ENCODE data around the gene ALKBH8. TPM values are rescaled to one million over a fixed set of nuclear protein-coding genes. Genes with fewer than 3 reads are reported as not detected.
"Not testable (repeated sequence)": the region's sequence is repeated elsewhere in the genome, so short reads cannot be mapped to it uniquely, and the experiment has no call there.

Gene ALKBH8
- total and polyA plus RNA-seq, 5 donors, result 3.1 to 8.3 (median 6.5) TPM

DNA sequence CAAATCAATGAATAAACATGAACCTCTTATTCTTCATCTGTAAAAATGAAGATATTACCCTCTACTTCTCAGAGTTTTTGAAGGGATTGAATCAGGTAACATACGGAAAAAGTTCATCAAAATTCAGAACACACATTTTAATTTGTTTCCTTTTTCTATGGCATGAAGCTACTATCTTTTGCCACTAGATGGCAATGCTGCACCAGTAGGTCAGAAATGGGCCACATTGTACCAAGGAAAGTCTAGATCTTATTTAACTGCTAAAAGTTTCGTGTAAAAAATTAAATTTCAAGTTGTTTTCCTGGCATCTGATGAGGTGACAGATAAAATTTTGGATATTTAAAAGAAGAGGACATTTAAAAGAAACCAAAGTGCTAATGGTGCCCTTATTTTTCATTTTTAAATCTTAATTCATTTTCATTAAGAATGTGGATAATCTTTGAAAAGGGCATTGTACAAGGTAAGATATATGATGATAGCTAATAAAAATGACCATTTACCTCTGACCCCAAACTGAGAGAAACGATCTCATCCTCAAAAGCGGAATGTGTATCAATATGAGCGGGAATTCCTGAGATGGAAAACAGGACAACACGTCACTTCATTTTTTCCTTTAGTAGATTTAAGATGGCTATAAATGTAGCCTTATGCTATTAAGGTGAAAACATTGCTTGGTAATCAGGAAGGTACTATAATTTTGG, 16.1 kb downstream of the ALKBH8 start:
- Histone ChIP-seq H3K4me1 (ENCODE audit: control insufficient read depth, insufficient read depth, low read length) (no peaks in the 10 kb centered on the region), H3K4me3 (ENCODE audit: low read length) (no peak overlapping the region), H3K27me3 (ENCODE audit: control insufficient read depth, insufficient read depth) (no peaks in the 10 kb centered on the region), H3K9me3 (ENCODE audit: control insufficient read depth, low read length) (no peaks in the 10 kb centered on the region), H3K27ac (ENCODE audit: low read length) (no peak overlapping the region)
- WGBS, result 70% methylated on average over 6 of the region's 6 CpGs
- peak in 1 of 2 donors; percentile 37 for ATAC-seq
- intact Hi-C loops (cut with DNase I), result no loop called here
- no peak for DNase-seq

DNA sequence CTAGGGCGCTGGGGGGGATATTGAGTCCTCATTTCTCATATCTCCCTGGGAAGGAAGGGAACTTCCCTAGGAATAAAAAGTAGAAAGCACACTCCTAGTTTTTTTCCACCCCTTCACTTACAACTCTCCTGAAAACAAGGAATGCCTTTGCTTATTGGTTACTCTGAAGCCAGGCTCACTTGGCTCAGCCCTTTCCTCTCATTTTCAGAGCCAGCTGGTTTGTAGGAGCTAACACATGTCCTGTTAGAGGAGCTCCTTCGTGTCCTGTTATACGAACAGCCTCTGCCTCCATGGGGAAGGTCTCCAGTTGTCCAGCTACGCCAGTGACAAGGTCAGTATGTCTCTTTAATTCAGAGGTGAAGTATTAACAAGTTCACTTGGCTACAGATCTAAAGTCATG, 17.6 kb downstream of the ALKBH8 start:
- DNase-seq, result no peak
- H3K27me3 ChIP-seq (ENCODE audit: control insufficient read depth, insufficient read depth), result no peaks in the 10 kb centered on the region
- no peak overlapping the region for H3K4me3 ChIP-seq (ENCODE audit: low read length)
- intact Hi-C loops (cut with DNase I), result no loop called here
- H3K27ac ChIP-seq (ENCODE audit: low read length), result no peak overlapping the region
- H3K4me1 ChIP-seq (ENCODE audit: control insufficient read depth, insufficient read depth, low read length), result no peaks in the 10 kb centered on the region
- WGBS, result 72% methylated on average over 4 of the region's 4 CpGs
- ATAC-seq, result peak in 1 of 2 donors; percentile 42
- H3K9me3 ChIP-seq (ENCODE audit: control insufficient read depth, low read length), result no peaks in the 10 kb centered on the region

DNA sequence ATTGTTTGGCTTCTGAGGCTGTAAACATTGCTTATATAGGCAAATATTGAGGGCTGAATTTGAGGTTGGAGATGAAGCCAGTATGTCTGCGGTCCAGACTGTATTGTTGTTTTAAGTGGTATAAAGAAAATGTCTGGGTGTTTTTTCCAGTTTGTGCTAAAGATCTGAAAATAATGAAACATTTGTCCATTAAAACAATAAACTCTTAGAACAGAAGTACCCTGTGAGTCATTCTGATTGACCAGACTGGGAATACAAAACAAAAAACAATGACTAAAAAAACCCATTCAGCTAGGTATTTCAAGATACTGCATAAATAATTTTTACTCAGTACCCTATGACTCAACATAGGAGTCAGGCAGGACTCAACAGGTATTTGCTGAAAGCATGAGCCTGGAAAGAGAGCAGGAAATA, 20.4 kb downstream of the ALKBH8 start:
- Histone ChIP-seq H3K9me3 (ENCODE audit: control insufficient read depth, low read length) (no peaks in the 10 kb centered on the region), H3K4me3 (ENCODE audit: low read length) (no peak overlapping the region), H3K4me1 (ENCODE audit: control insufficient read depth, insufficient read depth, low read length) (no peaks in the 10 kb centered on the region), H3K27me3 (ENCODE audit: control insufficient read depth, insufficient read depth) (no peaks in the 10 kb centered on the region), H3K27ac (ENCODE audit: low read length) (no peak overlapping the region)
- WGBS, result 63% methylated on average over 1 of the region's 1 CpG
- no peak for DNase-seq
- intact Hi-C loops (cut with DNase I), result no loop called here
- no peak for ATAC-seq

DNA sequence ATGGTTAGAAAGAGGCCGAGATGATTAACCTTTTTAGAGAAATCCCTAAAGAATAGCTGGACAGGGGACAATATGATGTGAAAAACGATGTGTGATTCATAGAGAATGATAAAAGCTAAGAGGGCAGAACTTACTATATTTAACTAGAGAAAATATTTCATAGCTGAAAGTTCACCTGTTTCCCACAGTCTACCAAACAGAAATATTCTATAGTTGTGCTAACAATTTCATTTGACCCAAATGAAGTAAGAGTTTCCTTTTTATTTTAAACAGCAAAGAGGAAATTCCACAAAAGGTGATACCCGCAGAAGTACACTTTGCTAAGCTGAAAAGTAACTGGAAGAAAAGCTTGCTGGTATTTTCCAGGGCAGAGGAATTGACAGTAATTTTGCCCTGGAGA, 26.7 kb downstream of the ALKBH8 start:
- Histone ChIP-seq H3K4me1 (ENCODE audit: control insufficient read depth, insufficient read depth, low read length) (no peaks in the 10 kb centered on the region), H3K27ac (ENCODE audit: low read length) (no peak overlapping the region), H3K9me3 (ENCODE audit: control insufficient read depth, low read length) (no peaks in the 10 kb centered on the region), H3K4me3 (ENCODE audit: low read length) (no peak overlapping the region), H3K27me3 (ENCODE audit: control insufficient read depth, insufficient read depth) (no peaks in the 10 kb centered on the region)
- DNase-seq, result no peak
- ATAC-seq, result no peak
- intact Hi-C loops (cut with DNase I), result no loop called here
- 73% methylated on average over 3 of the region's 3 CpGs for WGBS

DNA sequence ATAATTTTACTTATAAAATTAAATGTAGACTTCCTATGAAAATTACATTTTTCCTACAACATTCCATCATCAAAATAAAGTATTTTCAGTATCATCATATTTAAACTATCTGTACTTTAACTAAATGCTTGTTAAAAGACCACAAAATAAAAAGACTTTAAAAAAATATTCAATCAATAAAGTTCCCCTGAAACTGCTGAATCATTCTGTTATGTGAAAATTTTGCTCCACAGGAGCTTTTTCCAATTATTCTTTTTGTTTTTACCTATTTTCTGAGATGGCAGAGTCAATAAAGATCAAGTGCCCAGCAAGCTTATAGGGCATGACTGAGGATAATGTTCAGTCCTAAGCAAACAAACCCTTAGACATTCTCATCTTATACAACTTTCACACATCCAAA, 27.3 kb downstream of the ALKBH8 start:
- Histone ChIP-seq H3K9me3 (ENCODE audit: control insufficient read depth, low read length) (no peaks in the 10 kb centered on the region), H3K27ac (ENCODE audit: low read length) (no peak overlapping the region), H3K4me1 (ENCODE audit: control insufficient read depth, insufficient read depth, low read length) (no peaks in the 10 kb centered on the region), H3K27me3 (ENCODE audit: control insufficient read depth, insufficient read depth) (no peaks in the 10 kb centered on the region), H3K4me3 (ENCODE audit: low read length) (no peak overlapping the region)
- DNase-seq (no peak), ATAC-seq (no peak)
- intact Hi-C loops (cut with DNase I), result no loop called here

DNA sequence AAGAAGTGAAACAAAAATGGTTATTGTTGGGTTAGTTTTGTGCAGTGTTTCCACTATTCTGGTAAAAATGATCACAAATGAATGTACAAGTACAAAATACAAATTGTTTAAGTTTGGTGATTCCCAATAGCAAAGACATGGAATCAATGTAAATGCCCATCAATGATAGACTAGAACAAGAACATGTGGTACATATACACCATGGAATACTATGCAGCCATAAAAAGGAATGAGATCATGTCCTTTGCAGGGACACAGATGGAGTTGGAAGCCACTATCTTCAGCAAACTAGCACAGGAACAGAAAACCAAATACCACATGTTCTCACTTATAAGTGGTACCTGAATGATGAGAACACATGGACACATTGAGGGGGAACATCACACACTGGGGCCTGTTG, 28.4 kb downstream of the ALKBH8 start:
- H3K27me3 ChIP-seq (ENCODE audit: control insufficient read depth, insufficient read depth); intact Hi-C loops (cut with DNase I); H3K4me3 ChIP-seq (ENCODE audit: low read length); DNase-seq; H3K4me1 ChIP-seq (ENCODE audit: control insufficient read depth, insufficient read depth, low read length); H3K27ac ChIP-seq (ENCODE audit: low read length); ATAC-seq; H3K9me3 ChIP-seq (ENCODE audit: control insufficient read depth, low read length): not testable (repeated sequence)

DNA sequence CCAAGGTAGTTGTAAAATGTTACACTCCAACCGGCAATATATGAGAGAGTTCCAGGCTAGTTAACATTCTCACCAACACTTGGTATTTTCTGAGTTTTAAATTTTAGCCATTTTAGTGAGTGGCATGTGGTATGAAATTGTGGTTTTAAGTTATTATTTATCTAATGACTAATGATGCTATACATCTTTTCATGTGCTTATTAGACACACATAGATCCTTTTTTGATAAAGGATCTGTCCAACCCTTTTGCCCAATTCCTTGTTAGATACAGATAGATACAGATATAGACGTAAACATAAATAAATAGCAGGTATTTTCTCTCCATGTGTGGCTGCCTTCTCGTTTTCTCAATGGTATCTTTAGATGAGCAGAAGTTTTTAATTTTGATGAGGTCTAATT, 39.3 kb downstream of the ALKBH8 start:
- intact Hi-C loops (cut with DNase I), result no loop called here
- DNase-seq, result no peak
- Histone ChIP-seq H3K4me3 (ENCODE audit: low read length) (no peak overlapping the region), H3K27me3 (ENCODE audit: control insufficient read depth, insufficient read depth) (no peaks in the 10 kb centered on the region), H3K27ac (ENCODE audit: low read length) (no peak overlapping the region), H3K4me1 (ENCODE audit: control insufficient read depth, insufficient read depth, low read length) (no peaks in the 10 kb centered on the region), H3K9me3 (ENCODE audit: control insufficient read depth, low read length) (no peaks in the 10 kb centered on the region)
- ATAC-seq, result no peak
- 97% methylated on average over 3 of the region's 3 CpGs for WGBS

DNA sequence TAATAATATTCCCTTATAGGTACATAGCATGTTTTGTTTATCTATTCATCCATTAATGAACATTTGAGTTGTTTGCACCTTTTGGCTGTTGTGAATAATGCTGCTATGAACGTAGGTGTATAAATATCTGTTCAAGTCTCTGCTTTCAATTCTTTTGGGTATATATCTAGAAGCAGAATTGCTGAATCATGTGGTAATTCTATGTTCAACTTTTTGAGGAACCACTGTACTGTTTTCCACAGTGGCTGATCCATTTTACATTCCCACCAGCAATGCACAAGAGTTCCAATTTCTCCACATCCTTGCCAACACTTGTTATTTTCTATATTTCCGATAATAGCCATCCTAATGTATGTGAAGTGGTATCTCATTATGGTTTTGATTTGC, 56.7 kb downstream of the ALKBH8 start:
- no peaks in the 10 kb centered on the region for H3K4me1 ChIP-seq (ENCODE audit: control insufficient read depth, insufficient read depth, low read length)
- H3K4me3 ChIP-seq (ENCODE audit: low read length), result no peak overlapping the region
- ATAC-seq (no peak), DNase-seq (no peak)
- H3K27ac ChIP-seq (ENCODE audit: low read length), result no peak overlapping the region
- H3K27me3 ChIP-seq (ENCODE audit: control insufficient read depth, insufficient read depth), result no peaks in the 10 kb centered on the region
- WGBS, result 98% methylated on average over 2 of the region's 2 CpGs
- no peaks in the 10 kb centered on the region for H3K9me3 ChIP-seq (ENCODE audit: control insufficient read depth, low read length)
- intact Hi-C loops (cut with DNase I), result no loop called here

DNA sequence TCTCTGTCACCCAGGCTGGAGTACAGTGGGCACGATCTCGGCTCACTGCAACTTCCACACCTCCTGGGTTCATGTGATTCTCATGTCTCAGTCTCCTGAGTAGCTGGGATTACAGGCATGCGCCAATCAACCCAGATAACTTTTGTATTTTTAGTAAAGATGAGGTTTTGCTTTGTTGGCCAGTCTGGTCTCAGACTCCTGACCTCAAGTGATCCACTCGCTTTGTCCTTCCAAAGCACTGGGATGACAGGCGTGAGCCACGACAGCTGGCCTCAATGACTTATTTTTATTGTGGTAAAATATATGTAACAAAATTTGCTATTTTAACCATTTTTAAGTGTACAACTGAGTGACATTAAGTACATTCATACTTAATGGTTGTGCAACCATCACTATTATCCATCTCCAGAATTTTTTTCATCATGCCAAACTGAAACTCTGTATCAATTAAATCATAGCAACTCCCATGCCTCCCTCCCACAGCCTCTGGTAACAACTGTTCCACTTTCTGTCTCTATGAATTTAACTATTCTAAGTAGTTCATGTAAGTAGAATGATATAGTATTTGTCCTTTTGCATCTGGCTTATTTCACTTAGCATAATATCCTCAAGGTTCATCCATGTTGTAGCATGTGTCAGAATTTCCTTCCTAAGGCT, 57.2 kb downstream of the ALKBH8 start:
- intact Hi-C loops (cut with DNase I), result no loop called here
- no peak for DNase-seq
- H3K9me3 ChIP-seq (ENCODE audit: control insufficient read depth, low read length), result no peaks in the 10 kb centered on the region

DNA sequence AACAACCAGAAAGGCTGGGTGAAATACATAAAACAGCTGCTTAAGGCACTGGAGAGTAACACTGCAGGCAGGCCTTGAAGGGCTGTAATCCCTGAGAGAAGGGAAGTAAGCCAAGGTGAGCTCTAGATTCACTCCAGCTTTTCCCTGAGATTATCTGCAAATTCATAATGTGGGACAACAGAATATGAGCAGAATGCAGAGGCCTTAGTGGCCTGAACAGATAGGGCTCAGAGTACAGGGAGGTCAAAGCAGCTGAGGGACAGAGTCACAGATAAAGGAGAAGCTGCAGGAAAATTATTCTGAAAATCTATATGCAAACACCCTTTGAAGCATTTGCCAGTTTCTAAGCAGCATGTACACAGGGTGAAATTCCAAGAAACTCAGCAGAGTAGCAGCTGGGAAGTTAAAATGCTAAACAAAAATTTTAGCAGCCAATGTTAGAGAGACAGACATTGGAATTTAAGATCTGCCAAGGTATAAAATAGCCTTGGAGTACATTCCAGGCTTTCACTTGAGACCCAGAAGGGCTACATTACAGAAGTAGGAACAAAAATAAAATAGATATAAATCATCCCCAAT, 59.8 kb downstream of the ALKBH8 start:
- intact Hi-C loops (cut with DNase I), result no loop called here
- no peak for DNase-seq
- no peak overlapping the region for H3K27ac ChIP-seq (ENCODE audit: low read length)
- no peaks in the 10 kb centered on the region for H3K9me3 ChIP-seq (ENCODE audit: control insufficient read depth, low read length)
- no peaks in the 10 kb centered on the region for H3K4me1 ChIP-seq (ENCODE audit: control insufficient read depth, insufficient read depth, low read length)
- H3K4me3 ChIP-seq (ENCODE audit: low read length), result no peak overlapping the region
- ATAC-seq, result no peak
- H3K27me3 ChIP-seq (ENCODE audit: control insufficient read depth, insufficient read depth), result no peaks in the 10 kb centered on the region

More for the DNA sequence above, 57.2 kb downstream of the ALKBH8 start:
- Histone ChIP-seq H3K4me3 (ENCODE audit: low read length) (no peak overlapping the region), H3K27me3 (ENCODE audit: control insufficient read depth, insufficient read depth) (no peaks in the 10 kb centered on the region), H3K27ac (ENCODE audit: low read length) (no peak overlapping the region), H3K4me1 (ENCODE audit: control insufficient read depth, insufficient read depth, low read length) (no peaks in the 10 kb centered on the region)
- WGBS, result 88% methylated on average over 6 of the region's 6 CpGs
- ATAC-seq, result no peak

DNA sequence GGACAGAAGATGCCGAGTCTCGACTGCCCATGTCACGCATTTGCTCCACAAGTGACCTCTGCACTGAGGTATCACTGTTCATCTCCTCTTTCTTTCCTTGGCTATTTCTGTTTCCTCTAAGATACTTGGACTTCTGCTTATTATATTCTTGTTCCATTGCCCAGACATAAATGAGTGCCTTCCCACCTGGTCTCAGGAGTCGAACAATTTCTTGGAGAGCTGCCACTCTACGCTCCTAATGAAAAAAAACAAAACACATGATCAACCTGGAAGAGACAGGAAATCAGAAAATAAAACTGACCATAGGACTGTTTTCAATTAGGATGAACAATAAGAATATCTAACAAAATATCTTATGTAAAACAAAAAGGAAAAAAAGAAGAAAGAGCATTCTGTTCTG, 60.6 kb downstream of the ALKBH8 start:
- no peak overlapping the region for H3K27ac ChIP-seq (ENCODE audit: low read length)
- no peaks in the 10 kb centered on the region for H3K27me3 ChIP-seq (ENCODE audit: control insufficient read depth, insufficient read depth)
- ATAC-seq (no peak), DNase-seq (no peak)
- H3K9me3 ChIP-seq (ENCODE audit: control insufficient read depth, low read length), result no peaks in the 10 kb centered on the region
- 87% methylated on average over 5 of the region's 5 CpGs for WGBS
- no peaks in the 10 kb centered on the region for H3K4me1 ChIP-seq (ENCODE audit: control insufficient read depth, insufficient read depth, low read length)
- intact Hi-C loops (cut with DNase I), result no loop called here
- no peak overlapping the region for H3K4me3 ChIP-seq (ENCODE audit: low read length)
